Ramos (cell line): ENCODE results near the gene RNF103.

Experiments used
- in situ Hi-C: fragments of 300-500 bp; cut with MboI; formaldehyde crosslinking; loops from one replicate; pipeline ENCODE4 v1.14.3; 2022; ENCODE audit warnings: low sequenced_read_pairs; ENCODE audit not compliant: unreplicated experiment

The RNF103 gene

DNA sequence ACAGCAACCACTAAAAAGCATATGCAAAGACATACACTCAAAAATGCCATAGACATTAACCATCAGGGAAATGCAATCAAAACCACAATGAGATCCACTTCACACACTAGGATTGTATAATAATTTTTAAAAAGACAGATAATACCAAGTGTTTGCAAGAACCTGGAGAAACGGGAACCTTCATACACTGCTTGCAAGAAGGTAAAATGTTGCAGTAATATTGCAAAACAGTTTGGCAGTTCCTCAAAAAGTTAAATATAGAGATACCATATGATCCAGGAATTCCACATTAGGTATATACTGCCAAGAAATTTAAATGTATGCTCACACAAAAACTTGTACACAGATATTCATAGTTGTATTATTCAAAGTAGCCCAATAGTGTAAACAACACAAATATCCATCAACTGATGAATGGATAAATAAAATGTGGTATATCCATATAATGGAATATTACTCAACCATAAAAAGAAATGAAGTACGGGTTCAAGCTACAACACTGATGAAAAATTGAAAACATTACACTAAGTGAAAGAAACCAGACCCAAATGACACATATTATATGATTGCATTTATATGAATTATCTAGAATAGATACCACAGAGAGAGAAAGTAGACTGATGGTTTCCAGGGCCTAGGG, 45.7 kb downstream of the RNF103 start:
- in situ Hi-C loops, result no loop called here

DNA sequence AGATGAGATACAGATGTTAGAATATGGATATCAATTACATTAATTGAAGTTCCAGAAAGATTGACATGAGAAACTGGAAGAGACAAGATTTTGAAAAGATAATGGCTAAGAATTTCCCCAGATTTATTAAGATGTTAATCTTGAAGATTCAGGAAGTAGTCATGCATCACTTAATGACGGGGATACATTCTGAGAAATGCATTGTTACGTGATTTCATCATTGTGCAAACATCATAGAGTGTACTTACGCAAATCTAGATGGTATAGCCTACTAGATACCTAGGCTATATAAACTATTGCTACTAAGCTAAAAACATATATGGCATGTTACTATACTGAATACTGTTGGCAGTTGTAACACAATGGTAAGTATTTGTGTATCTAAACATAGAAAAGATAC, 53.6 kb downstream of the RNF103 start:
- in situ Hi-C loops, result no loop called here

GRCh38 chr2:86566821-86567190, 56.9 kb downstream of the RNF103 start:
- in situ Hi-C loops, result no loop called here

DNA sequence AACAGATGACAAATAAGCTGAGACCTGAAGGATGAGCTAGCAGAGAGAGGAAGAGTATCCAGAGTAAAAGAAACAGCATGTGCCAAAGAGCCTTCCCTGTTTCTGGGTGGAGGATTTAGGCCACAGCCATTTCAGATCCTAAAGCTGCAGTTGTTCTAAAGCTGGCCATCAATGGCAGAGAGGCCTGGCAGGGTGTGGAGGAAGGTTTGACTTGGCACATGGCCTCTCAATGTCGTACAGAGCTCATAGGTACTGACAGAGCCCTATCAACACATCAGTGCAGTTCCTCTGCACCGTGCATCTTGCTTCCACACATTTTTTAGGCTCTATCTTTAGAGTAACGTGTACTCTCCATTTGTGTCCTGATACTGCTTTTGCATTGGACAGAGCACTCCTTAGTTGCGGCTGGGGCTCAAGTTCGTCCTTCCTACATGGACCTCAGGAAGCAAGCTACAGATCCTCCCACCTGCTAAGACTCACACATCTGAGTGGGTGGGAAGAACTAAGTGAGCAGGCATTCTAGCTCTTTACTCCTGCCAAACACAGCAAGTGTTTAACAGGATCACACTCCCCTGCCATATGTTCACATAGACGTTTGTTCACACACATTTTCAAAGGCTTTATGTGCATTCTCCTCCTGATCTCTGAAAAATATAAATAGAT, 57.4 kb downstream of the RNF103 start:
- in situ Hi-C loops, result no loop called here

DNA sequence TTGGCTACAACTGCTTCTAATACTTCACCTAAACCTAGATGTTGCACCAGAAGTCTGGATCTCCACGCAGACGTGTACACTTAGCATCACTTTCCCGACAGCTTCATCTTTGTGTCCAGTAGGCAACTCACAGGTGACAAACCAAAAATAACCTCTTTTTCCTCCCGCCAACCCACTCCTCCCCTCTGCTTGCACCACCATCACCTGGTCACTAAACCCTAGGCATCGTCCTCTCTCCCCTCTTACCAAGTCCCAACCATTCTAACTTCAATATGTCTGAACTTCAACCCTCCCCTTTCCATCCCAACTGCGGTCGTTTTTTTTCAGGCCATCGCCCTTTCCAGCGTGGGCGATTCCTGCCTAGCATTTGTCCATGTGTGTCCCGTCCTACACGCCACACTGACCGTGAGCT, 60.0 kb downstream of the RNF103 start:
- in situ Hi-C loops, result no loop called here

DNA sequence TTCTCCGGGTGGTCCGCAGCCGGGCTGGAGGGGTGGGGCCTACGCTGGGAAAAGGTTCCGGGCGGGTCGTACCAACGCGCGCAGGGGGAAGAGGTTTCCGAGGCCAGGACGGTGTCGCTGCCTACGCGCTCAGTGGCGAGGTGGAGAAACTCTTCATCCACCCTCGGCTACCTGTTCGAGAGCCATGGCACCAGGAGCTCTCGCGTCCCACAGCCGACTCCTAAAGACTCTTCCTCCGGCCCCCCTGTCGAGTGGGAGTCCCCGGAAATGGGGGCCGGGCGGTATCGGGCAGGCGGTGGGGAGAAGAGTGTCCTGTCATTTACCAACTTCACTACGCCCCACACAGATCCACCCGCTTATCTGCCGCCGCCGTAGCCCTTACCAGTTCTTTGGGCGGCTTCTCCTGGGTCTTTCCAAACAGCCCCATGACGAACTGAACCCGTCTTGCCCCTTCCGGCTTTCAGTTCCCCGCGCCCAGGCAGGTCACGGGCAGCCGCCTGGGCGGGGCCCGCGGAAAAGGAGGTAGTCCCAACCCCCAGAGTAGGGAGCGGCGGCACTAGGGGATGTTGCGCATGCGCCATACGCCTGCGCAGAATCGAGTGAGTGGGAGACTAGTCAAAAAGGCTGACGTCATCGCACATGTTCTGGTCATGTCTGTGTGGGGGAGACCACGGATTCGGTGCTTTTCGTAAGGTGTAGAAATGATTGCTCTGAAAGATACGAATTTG, 60.6 kb downstream of the RNF103 start, which contains the start of gene CHMP3:
TSS of gene CHMP3 (minus strand) at position 522 of the 728 bp plus-strand sequence. CDS start at position 427, 95 bp downstream.
- in situ Hi-C loops, result no loop called here

GRCh38 chr2:86562485-86562921, 61.2 kb downstream of the RNF103 start:
- in situ Hi-C loops, result no loop called here

- in situ Hi-C loops, result no loop called here
Observed at GRCh38 chr2:86557836-86558235, 65.8 kb downstream of the RNF103 start.

DNA sequence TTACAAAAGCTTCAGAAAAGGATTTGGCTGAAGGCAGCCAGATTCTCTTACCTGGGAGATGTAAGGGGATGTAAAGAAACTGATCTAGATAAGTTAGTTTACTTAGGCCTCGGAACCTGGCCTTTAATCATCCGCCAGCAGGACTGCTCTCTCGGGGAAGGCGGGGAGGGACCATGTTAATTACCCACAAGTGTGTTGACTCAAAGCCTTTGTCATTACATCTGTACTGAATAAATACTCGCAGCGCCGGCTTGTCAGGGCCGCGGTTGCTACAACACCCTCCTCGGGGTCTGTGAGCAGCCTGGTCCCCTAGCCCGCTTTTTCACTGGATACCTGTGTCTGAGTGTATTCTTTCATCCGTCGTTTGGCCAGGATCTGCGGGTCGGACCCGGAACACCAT, 67.2 kb downstream of the RNF103 start:
- in situ Hi-C loops, result no loop called here
